AG08396 (cell line): Measurements from ENCODE around the gene ZNF408.
A peak's percentile ranks its signal among the peaks of the same experiment; 100 is the strongest.

Experiments
- DNase-seq: peaks from one replicate; pipeline ENCODE4 v3.0.0; 2012; ENCODE audit warnings: low spot score, mixed read lengths

The ZNF408 gene

DNA sequence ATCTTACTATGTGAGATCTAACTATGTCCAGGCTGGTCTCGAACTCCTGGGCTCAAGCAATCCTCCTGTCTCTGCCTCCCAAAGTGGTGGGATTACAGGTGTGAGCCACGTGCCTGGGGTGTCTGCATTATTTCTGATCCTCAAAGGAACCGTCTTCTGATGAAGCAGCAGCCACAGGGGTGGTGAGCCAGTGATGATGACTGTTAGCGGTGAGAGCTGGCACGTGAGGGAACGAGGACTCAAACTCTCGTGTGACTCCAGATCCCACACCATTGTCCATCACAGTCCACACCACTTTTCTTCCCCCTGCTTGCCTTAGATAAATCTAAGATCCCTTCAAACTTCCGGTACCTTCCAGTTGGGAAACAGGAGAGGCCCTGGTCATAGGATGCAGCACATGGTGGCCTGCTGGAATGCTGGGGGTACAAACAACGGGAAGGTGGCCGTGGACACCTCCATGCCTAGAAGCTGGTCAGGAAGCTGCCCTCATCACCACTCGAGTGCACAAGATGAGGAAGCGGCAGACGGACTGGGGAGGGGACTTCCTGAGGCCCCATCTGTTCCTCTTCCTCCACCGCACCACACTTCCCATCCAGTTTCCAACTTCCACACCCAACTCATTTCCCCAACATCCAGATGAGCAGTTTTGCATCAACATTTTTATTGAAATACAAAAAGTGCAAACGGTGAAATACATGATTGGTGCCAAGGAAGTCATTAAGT lies 24.2 kb upstream of the ZNF408 start:
- no peak for DNase-seq

DNA sequence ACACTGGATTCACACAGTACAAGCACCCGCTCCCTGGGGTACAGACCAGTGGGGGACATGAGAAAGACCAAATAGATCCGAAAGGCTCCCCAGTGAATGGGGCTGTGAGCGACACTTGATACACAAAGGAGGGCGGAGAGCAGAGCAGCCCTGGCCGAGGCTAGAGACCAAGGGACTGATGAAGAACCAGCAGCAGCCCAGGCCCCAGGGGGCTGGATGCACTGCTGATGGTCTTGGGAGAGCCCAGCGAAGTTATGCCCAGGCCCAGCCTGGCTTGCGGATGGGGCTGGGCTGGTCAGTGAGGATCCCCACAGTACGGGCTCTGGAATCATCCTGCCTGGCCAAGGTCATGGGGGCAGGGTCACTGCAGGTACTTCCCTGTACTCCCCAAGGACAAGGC lies 23.7 kb upstream of the ZNF408 start:
- no peak for DNase-seq

DNA sequence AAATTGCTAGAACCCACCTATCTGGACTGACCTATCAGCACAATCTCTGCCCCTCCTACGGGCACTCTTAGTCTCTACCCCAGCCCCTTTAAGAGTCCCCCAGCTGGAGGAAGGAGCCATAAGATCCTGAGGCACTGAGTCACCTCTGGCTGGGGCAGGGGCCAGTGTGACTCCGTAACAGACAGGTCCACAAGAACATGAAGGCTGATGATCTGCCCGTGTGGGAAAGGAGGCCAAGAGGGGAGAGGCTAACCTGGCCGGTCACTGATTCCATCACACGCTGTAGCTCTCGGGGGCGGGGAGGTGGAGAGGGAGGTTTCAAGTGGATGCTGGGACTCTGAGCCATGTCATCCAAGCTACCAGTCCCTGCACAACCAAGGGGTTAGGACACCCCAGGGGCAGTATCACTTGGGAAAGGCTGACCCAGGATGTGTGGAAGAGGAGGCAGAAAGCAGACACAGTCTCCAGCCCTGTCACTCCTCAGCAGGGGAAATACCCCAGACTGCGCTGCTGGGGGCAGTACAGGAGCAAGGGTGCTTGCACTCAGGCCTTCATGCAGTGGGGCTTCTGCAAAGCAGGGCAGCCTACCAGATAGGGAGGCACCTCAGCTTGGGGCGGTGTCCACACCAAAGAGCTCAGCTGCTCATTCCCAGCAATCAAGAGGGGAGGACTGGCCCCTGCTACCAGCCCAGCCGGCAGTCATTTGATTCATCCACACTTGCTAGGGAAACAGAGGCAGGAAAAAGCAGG lies 22.7 kb upstream of the ZNF408 start:
- no peak for DNase-seq

DNA sequence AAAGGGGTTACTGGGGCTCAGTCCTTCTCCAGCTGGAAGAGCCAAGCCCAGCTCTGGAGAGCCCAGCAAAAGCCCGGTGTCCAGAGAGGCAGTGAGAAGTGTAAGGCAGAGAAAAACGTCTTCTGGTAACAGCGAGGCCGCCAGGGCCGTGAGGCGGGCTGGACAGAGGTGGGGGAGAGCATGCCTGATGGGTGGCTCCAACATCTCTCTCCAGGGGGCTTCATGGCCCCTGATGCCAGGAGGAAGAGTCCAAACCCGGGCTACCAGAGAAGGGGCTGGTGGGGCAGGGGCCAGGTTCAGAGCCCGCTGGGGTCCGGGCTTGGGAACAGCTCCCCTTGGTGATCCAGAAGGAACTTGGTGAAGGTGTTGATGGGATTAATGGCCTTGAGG lies 22.1 kb upstream of the ZNF408 start:
- DNase-seq: no peak

DNA sequence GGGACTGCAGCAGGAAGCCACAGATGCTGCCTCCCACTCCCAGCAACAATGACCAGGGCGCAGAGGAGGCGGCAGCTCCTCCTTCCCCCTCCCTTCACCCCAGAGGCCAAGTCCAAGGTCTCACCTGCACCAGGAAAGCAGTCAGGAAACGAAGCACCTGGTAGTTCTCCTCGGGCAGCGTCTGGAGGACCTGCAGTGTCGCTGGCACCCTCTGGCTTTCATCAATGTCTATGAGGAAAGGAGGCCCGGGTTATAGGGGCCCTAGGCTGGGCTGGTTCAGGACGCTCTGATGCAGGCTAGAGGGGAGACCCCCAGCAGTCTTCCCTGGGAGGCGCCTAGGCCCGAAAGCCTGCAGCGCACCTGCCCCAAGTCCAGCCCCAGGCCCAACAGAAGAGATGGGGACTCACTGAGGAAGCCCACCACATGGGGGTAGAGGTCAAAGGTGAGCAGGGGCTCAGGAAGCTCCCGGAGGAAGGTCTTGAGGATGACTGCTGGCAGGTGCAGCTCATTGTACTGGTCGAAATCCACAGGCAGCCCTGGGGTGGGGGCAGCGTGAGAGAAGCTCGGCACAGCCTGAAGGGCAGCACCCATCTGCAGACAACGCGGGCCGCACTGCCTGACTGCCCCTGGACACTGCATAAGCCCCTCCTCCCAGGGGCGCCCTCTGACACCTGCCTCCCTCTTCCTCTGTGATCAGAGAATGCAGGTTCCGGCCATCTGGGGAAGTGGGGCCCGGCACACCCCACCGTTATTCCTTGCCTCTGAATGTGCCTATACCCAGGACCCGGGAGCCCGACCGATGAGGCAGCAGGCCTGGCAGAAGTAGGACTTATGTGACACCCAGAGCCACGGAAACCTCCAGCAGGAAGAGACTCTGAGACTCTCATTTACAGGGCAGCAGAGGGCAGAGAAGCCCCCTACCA lies 21.3 kb upstream of the ZNF408 start:
- DNase-seq: no peak

DNA sequence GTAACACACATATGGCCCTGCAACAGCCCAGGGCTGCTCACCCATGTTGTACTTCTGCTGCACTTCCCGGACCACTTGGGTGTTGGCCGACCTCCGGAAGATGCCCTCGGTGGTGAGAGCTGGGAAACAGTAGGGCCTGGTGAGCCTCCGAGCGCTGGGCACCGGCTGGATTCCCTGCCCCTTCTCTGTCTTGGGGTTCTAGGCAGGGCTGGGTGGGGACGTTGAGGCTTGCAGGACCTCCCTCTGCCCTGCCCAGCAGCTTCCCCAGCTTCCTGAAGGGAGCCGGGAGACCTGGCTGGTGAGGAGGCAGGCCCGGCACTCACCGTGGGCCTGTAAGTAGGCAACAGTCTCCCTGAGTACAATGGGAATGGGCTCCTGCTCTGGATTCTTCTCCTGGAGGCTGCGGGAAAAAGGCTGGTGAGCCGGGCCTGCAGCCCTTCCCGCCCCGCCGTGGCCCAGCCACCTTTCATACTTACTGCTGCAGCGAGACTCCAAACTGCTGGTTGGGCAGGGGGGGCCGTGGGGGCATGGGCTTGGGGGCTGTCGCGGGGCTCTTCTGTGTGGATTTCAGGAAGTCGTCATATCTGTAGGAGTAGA lies 20.6 kb upstream of the ZNF408 start:
- DNase-seq: no peak

DNA sequence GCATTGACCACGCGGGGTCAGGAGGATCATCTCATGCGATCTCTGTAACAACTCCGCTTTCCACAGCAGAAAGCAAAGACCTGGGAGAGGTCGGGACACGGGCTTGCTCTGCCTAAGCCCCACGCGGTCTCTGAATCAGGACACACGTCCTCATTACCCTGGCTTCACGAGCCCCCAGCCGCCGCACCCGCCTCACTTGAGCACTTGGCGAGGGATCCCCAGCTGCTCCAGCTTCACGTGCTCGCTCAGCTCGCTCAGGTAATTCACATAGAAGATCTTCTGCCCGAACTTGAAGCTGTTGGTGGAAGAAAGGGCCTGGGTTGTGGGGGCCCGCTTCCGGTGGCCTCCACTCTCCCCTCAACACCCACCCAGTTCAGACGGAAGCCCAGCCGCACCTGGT lies 20.0 kb upstream of the ZNF408 start:
- no peak for DNase-seq

DNA sequence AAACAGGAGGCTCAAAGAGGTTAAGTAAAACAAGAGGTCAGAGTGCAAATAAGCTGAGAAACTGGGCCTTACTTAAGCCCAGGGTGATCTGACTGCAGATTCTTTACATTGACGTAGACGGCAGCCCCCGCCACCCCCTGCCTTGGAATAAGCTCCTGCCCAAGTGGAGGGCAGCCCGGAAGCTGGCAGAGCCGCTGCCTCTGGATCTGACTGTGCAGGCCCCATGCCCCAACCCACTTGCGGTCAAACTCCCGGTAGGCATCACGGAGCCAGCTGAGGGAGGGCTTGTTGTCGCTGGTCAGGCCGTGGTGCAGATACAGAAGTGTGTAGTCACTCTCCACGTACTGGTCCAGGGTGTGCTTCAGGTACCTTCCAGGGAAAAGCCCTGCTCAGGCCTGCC lies 19.0 kb upstream of the ZNF408 start:
- DNase-seq: no peak

DNA sequence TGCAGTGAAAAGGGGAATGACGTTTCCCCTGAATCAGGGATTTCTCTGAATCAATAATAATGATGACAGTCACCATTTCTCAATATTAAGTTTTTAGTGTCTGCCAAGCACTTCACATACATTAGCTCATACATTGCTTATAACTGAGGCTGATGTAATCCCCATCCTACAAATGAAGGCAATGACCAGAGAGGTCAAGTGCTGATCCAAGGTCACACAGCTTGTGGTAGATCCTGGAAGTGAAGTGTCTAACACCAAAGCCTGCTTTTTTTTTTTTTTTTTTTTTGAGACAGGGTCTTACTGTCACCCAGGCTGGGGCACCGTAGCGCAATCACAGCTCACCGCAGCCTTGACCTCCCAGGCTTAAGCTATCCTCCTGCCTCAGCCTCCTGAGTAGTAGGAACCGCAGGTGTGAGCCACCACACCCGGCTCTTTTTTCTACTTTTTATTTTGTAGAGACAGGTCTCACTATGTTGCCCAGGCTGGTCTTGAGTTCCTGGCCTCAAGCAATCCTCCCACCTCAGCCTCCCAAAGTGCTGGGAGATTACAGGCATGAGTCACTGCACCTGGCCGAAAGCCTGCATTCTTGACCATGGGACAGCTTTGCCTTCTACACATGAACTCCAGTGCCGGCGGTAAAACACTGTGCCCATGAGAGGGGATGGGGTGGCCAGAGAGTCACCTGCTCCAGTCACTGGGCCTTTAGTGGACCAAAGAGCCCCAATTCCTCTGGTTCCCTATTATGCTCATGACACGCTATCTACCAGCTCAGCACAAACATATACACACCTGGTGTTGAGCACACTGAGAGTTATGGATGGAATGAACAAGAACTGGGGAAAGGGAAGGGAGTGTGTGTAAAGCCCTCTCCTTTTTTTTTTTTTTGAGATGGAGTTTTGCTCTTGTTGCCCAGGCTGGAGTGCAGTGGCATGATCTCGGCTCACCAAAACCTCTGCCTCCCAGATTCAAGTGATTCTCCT lies 17.8 kb upstream of the ZNF408 start:
- no peak for DNase-seq

DNA sequence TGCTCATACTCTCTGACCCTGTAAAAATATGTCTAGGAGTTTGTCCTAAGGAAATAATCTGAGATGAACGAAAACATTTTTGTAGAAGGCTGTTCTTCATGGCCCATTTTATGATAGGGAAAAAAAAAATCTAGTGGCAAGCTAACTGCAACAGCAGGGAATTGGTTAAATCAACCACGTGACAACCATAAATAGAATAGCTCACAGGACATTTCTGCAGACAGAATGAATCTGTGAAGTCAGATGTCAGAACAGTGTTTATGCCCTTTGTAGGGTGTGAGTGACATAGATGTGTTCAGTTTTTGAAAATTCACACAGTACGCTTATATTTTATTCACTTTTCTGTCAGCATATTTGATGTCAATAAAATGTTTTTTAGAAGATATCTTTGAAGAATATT lies 16.5 kb upstream of the ZNF408 start:
- DNase-seq: no peak

DNA sequence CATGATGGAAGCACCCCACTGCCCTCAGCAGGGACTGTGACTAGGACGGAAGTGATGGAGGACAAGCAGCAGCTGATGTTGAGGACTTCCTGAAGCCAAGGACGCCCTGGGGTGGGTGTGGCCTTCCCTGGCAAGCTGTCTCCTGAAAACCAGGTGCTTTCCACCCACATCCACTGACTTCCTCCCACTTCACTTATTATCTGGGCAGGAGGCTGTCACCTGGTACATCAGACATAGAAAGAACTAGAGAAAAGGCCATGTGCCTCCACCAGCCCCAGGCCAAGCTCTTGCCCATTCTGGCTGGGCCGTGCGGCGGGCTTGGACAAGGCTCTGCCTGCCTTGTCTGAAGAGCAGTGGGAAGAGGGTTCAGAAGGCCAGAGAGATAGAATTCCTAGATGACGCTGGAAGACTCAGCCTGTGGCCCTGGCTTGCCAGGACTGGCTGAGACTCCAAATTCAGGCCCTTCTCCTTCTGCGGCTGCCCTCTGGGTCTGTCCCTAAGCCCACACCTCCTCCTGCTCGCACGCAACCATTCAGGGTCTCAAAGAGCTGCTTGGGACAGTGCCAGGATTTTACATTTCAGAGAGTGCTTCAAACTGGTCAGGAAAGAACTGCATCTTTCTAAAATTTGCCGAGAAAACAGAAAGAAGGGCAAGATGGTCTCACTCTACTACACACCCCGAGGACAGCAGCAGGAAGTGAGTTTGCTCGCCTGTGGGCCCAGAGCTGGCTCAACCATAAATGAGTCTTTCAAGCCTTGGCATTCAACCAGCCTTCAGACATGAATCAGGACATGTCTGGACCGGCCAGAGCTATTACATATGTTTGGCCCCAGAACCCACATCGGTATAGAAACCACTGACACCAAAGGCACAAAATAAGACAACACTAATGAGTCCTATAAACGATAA lies 13.7 kb upstream of the ZNF408 start:
- DNase-seq: peak; percentile 76

DNA sequence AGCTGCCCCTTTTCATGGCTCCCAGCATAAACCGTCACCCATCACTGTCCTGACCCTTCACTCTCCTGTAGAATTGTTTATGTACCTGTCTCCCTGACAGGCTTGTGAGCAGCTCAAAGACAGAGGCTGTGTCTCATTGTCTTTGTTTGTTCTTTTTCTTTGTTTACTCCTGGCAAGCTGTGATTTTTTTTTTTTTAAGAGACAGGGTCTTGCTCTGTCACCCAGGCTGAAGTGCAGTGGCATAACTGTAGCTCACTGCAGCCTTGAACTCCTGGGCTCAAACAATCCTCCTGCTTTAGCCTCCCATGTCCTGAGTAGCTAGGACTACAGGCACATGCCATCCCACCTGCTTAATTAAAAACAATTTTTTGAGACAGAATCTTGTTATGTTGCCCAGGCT lies 10.1 kb upstream of the ZNF408 start:
- DNase-seq: no peak

DNA sequence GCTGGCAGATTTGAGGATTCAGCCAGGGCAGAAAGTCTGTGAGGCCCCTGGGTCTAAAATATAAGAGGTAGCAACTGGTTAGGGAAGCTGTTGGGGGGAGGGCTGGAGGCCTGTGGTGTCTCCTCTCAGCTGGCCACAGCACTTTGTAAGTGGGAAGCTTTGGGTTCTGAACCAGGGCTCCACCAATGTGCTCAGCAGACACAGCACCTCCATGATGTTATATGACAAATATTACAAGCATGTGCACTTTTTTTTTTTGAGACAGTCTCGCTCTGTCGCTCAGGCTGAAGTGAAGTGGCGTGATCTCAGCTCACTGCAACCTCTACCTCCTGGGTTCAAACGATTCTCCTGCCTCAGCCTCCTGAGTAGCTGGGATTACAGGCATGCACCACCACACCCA lies 8.4 kb upstream of the ZNF408 start:
- no peak for DNase-seq

DNA sequence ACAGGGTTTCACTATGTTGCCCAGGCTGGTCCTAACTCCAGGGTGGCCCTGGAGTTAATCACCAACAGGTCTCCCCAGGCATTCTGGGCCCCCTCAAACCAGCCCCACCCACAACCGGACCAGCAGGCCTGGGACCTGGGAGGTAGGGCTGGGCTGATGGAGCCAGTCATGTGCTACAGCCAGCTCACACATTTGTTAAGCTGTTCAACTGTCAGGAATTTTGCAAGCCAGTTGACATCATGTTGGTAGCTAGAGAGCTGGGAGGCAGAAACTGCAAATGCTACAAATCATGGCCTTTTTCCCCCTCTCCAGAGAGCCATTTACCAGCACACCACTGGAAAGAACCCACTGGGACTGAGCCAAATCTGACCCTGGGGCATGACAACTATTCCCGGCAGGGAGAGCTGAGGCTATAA lies 7.2 kb upstream of the ZNF408 start:
- DNase-seq: no peak

DNA sequence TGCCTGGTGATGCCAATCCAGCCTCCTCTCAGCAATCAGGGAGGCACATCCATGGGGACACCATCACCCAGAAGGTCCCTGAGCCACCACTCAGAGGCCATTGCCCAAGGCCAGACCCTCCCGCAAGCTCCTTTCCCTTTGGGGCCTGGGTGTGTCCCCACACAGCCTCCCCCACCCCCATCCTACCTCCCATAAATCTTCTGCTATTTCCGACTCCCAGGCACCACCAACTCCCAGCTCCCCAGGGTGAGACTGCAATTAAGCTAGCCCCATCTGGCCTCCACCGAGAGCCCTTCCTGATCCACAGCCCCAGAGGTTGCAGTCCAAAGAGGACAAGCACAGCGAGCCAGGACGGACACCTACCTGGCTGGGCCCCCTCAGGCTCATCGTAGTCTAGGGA lies 6.8 kb upstream of the ZNF408 start:
- no peak for DNase-seq

DNA sequence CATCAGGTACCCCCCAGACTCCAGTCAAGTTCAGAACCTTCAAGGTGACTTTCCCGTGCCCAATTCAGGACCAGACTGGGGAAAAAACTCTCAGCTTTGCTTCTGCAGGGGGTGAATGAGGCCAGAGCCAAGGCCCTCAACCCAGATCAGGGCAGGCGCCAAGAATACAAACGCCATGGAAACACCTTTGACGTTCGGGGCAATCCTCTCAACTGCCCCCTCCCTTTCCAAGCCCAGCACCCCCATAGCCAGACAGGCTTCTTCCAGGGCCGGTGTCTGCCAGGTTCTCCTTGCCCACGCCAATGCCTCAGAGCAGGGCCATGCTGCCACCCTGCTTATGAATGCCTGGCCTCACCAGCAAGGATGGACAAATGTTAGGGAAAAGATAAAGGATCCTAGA lies 6.2 kb upstream of the ZNF408 start:
- DNase-seq: no peak

DNA sequence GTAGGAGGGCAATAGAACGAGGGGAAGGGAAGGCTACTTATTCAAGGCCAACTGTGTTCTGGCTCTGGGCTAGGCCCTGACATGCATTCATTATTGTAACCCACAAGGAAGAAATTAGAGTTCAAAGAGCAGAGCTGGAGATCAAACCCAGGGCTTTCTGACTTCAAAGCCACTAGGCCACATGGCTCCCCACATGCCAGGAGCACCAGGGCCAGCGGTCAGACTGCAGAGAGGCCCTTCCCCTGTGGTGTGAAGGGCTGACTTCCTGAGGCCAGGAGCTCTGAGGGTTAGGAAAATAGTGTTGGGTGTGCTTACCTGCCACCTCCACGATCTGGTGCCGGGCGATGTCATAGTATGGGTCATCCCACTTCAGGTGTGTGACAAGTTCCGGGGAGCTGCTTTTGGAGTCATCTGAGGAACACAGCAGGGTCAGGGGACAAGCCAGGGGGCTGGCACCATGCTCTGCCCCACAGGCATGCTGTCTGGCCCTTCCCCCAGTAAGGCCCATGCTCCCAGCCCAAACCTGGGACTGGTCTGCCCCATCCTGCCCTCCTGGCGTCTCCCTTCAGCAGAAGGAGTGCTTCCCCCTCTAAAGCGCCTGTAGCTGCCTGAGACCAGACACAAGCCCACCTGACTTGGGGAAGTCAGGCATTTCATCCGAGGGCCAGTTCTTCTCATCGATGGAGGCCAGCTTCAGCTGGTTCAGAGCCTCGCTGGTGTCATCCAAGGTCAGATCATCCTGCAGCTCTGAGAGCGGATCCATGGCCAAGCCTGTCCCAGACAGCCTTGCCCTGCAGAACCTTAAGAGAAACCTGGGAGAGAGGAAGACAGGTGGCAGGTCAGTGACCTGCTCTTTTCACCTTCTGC lies 5.3 kb upstream of the ZNF408 start:
- DNase-seq: no peak

DNA sequence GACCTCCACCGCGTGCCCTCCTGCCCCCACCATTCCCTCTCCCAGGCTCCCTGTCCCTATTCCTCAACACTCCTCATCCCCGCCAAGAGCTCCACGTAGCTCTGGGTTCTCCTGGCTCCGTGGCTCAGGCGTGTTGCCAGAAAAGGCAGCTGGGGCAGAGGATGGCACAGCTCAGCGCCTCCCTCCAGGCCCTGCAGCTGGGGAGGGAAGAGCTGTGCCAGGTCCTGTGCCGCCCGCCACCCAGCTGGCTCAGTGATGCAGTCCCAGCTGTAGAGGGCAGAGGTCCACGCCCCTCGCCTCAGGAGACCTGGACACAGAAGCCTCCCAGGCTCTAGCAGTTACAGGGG lies 4.6 kb upstream of the ZNF408 start:
- DNase-seq: no peak

DNA sequence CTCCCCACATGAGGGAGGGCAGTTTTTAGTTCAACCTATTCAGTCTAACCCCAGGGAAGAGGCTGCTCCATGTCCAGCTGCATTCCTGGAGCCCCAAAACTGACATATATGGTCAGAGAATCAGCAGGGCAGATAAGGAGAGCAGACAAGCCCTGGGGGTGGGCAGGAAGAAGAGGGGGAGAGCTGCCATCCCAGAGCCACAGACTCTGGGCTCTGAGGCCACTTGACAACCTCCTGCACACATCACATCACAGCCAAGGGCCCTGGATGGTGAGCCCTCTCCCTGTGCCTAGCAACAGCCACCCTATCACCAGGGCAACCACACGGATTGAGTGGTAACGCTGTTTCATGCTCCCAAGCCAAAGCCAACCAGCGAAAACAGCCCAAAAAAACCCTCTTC lies 3.5 kb upstream of the ZNF408 start:
- DNase-seq: no peak
